Retinal pigment epithelial cell (primary cell): ENCODE data around the gene UMAD1.
A peak's percentile ranks its signal among the peaks of the same experiment; 100 is the strongest.

ENCODE experiments used
- DNase-seq: peaks from one replicate; pipeline ENCODE4 v3.0.0-alpha.2; 2010; ENCODE audit warnings: low read depth
- H3K4me3 ChIP-seq: 2 replicates; pipeline ENCODE4 v1.5.1; 2011; ENCODE audit warnings: mild to moderate bottlenecking, low read length, control low read depth, moderate library complexity
- CTCF ChIP-seq: conservative IDR thresholded peaks from 2 replicates; pipeline ENCODE4 v1.5.1; 2011; ENCODE audit warnings: low read depth, low read length, control low read depth, inconsistent platforms

UMAD1 gene

GRCh38 chr7:7745258-7745657 lies 104.7 kb downstream of the UMAD1 start:
- DNase-seq, result no peak
- TF ChIP-seq CTCF, result no peak
- H3K4me3 ChIP-seq, result no peak overlapping the region

- no peak for DNase-seq
- TF ChIP-seq CTCF, result no peak
- H3K4me3 ChIP-seq, result no peak overlapping the region
Observed at GRCh38 chr7:7745966-7746365, 105.4 kb downstream of the UMAD1 start.

- TF ChIP-seq CTCF, result no peak
- DNase-seq, result no peak
- no peak overlapping the region for H3K4me3 ChIP-seq
Observed at GRCh38 chr7:7746458-7746857, 105.9 kb downstream of the UMAD1 start.

GRCh38 chr7:7750571-7751242 lies 110.2 kb downstream of the UMAD1 start:
- DNase-seq, result no peak
- no peak for TF ChIP-seq CTCF
- H3K4me3 ChIP-seq, result no peak overlapping the region

GRCh38 chr7:7751243-7752092 lies 110.9 kb downstream of the UMAD1 start:
- H3K4me3 ChIP-seq, result no peak overlapping the region
- TF ChIP-seq CTCF, result no peak
- DNase-seq, result no peak

- TF ChIP-seq CTCF, result no peak
- H3K4me3 ChIP-seq, result no peak overlapping the region
- DNase-seq, result no peak
Observed at GRCh38 chr7:7756577-7756976, 116.0 kb downstream of the UMAD1 start.

- DNase-seq, result peak; percentile 93
- TF ChIP-seq CTCF, result no peak
- no peak overlapping the region for H3K4me3 ChIP-seq
Observed at GRCh38 chr7:7757576-7757975, 117.0 kb downstream of the UMAD1 start.
